Bronchial epithelial cell (primary cell): ENCODE measurements around the gene ZC3H7B. TPM values are rescaled to one million over a fixed set of nuclear protein-coding genes. Genes with fewer than 3 reads are reported as not detected.
A peak's percentile ranks its signal among the peaks of the same experiment; 100 is the strongest.

Source experiments
- DNase-seq: peaks from one replicate; pipeline ENCODE4 v3.0.0-alpha.2; 2010; ENCODE audit warnings: low read depth
- FAIRE-seq: peaks from 2 replicates; lab custom pipeline; 2011; peaks lifted over from hg19 to GRCh38; lab: Jason Lieb, UNC
- H3K27me3 ChIP-seq: 2 replicates; pipeline ENCODE4 v1.5.1; 2011; ENCODE audit warnings: low read length; ENCODE audit not compliant: control insufficient read depth, insufficient read depth
- H3K36me3 ChIP-seq: 2 replicates; pipeline ENCODE4 v1.5.1; 2011; ENCODE audit warnings: low read length; ENCODE audit not compliant: control insufficient read depth, insufficient read depth
- H3K4me3 ChIP-seq: 2 replicates; pipeline ENCODE4 v1.5.1; 2011; ENCODE audit warnings: mild to moderate bottlenecking, low read depth, low read length, control low read depth
- total RNA-seq: library from RNA; depleted of rRNA; stranded (reverse); fragments of >200 nt; gene quantifications from 2 replicates; pipeline ENCODE4 v1.2.1, GENCODE V29; 2014
- TF ChIP-seq, protein P1 (sequence below): IDR thresholded peaks from 2 replicates; pipeline ENCODE4 v1.5.1; 2011; ENCODE audit warnings: mild to moderate bottlenecking, moderate library complexity, low read length, control low read depth, inconsistent platforms; ENCODE audit not compliant: insufficient read depth, severe bottlenecking

ZC3H7B gene
- total RNA-seq, 1 donor from 2014 or later: 14.5 TPM

DNA sequence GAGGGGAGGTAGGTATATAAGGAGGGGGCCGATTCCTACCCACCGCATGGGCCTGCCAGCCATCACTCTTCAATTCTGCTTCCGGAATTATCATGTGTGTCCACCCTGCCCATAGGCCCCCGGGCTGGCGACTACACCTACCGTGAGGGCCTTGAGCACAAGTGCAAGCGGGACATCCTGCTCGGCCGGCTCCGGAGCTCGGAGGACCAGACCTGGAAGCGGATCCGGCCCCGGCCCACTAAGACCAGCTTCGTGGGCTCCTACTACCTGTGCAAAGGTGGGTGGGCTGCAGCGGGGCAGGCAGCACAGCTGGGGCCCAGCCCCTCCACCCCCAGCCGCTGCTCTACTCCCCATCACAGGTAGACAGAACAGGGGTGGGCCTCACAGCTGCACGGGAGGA, 42.0 kb downstream of the ZC3H7B start:
- Histone ChIP-seq H3K27me3 (no peaks in the 10 kb centered on the region), H3K36me3 (peaks cover 39% of the 10 kb centered on the region), H3K4me3 (no peak overlapping the region)
- TF ChIP-seq, protein P1, sequence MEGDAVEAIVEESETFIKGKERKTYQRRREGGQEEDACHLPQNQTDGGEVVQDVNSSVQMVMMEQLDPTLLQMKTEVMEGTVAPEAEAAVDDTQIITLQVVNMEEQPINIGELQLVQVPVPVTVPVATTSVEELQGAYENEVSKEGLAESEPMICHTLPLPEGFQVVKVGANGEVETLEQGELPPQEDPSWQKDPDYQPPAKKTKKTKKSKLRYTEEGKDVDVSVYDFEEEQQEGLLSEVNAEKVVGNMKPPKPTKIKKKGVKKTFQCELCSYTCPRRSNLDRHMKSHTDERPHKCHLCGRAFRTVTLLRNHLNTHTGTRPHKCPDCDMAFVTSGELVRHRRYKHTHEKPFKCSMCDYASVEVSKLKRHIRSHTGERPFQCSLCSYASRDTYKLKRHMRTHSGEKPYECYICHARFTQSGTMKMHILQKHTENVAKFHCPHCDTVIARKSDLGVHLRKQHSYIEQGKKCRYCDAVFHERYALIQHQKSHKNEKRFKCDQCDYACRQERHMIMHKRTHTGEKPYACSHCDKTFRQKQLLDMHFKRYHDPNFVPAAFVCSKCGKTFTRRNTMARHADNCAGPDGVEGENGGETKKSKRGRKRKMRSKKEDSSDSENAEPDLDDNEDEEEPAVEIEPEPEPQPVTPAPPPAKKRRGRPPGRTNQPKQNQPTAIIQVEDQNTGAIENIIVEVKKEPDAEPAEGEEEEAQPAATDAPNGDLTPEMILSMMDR: no peak
- no peak for DNase-seq
- no peak for FAIRE-seq

DNA sequence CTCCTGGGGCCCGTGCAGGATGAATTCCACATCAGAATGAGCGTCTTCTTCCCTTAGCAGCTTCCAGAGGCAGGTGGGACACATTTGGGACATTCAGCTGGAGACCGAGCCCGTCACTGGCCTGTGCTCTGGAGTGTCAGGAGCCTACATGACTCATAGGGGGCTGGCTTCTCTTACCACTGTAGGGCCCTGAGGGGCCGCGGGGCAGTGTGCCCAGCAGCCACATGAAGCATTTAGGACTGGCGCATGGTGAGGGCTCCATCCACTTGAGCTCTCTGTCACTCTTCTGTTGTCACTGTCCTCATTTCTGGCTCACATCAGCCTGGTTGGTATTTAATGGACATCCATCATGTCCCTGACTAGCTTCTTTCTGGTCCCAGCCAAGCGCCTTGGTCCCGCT, 42.4 kb downstream of the ZC3H7B start:
- no peak for DNase-seq
- peaks cover 39% of the 10 kb centered on the region for H3K36me3 ChIP-seq
- no peak overlapping the region for H3K4me3 ChIP-seq
- TF ChIP-seq, protein P1: no peak
- peak; percentile 23 for FAIRE-seq
- no peaks in the 10 kb centered on the region for H3K27me3 ChIP-seq

GRCh38 chr22:41344189-41344788, 43.0 kb downstream of the ZC3H7B start:
- TF ChIP-seq, protein P1: no peak
- Histone ChIP-seq H3K36me3 (peaks cover 37% of the 10 kb centered on the region), H3K27me3 (no peaks in the 10 kb centered on the region), H3K4me3 (no peak overlapping the region)
- FAIRE-seq (no peak), DNase-seq (no peak)

DNA sequence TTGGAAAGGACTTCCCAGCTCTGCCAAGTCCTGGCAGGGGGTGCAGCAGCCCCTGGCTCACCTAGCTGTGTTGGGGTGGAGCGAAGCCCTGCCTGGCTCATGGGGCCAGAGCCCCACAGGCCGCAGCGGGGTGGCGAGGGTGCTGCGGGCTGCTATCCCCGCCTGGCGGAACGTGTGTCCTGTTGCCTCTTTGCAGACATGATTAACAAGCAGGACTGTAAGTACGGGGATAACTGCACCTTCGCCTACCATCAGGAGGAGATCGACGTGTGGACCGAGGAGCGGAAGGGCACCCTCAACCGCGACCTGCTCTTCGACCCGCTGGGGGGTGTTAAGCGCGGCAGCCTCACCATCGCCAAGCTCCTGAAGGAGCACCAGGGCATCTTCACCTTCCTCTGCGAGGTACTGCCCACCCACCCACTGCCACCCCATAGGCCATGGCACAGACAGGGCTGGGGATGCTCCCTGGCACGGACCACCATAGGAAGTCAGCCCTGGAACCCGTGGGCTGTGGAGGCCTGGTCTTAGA, 44.5 kb downstream of the ZC3H7B start:
- no peak overlapping the region for H3K4me3 ChIP-seq
- DNase-seq (no peak), FAIRE-seq (no peak)
- H3K36me3 ChIP-seq: peaks cover 32% of the 10 kb centered on the region
- TF ChIP-seq, protein P1: no peak
- H3K27me3 ChIP-seq: no peaks in the 10 kb centered on the region

GRCh38 chr22:41347066-41347859, 45.9 kb downstream of the ZC3H7B start:
- H3K4me3 ChIP-seq: no peak overlapping the region
- FAIRE-seq (no peak), DNase-seq (no peak)
- H3K27me3 ChIP-seq: no peaks in the 10 kb centered on the region
- H3K36me3 ChIP-seq: peaks cover 37% of the 10 kb centered on the region
- TF ChIP-seq, protein P1: no peak
